ENCODE measurements around the gene FGD3.

The FGD3 gene

DNA sequence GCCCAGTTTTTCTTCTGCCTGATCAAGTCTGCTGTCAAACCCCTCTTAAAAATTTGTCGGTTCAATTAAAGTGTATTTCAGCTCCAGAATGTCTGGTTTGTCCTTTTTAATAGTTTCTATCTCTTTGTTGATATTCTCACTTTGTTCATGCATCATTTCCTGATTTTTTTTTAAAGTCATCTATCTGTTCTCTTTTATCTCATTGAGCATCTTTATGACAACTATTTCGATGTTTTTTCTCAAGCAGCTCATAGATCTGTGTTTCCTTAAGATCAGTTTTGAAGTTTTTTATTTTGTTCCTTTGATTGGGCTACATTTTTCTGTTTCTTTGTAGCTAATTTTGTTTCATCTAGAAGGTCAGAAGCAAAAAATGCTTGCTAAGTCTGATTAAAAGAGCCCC is 53.7 kb downstream of the FGD3 start:
- in situ Hi-C loops (cut with MboI; ENCODE audit: low sequenced_read_pairs) = no loop called here
- H3K27me3 ChIP-seq (ENCODE audit: low read depth) = no peaks in the 10 kb centered on the region
- DNase-seq (ENCODE audit: low spot score in 2 of 2) = no peak

DNA sequence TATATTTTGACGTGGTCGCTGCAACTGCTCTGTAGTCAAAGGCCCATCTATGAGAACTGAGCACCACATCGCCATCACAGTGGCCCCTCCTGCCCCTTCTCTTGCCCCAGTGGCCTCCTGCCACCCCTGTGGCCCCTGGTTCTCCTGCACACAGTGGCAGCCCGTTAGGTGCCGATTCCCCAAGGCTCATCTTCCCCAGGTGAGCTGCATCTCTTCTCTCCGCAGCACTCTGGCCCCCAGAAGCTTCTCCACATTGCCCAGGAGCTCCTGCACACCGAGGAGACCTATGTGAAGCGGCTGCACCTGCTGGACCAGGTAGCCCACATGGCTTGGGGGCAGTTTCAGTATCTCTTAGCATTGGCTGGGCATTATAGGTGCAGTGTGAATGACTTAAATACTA is 55.4 kb downstream of the FGD3 start:
- Histone ChIP-seq H3K27me3 (ENCODE audit: low read depth) (no peaks in the 10 kb centered on the region), H3K9me3 (no peaks in the 10 kb centered on the region), H3K4me1 (no peaks in the 10 kb centered on the region), H3K36me3 (replicated peaks) (no peaks in the 10 kb centered on the region), H3K4me3 (no peak overlapping the region)
- no peak for DNase-seq (ENCODE audit: low spot score in 2 of 2)
- in situ Hi-C loops (cut with MboI; ENCODE audit: low sequenced_read_pairs) = no loop called here

More for the DNA sequence above, 53.7 kb downstream of the FGD3 start:
- no peak overlapping the region for H3K4me3 ChIP-seq
- no peaks in the 10 kb centered on the region for H3K4me1 ChIP-seq
- no peaks in the 10 kb centered on the region for H3K9me3 ChIP-seq
- H3K36me3 ChIP-seq (replicated peaks) = no peaks in the 10 kb centered on the region

DNA sequence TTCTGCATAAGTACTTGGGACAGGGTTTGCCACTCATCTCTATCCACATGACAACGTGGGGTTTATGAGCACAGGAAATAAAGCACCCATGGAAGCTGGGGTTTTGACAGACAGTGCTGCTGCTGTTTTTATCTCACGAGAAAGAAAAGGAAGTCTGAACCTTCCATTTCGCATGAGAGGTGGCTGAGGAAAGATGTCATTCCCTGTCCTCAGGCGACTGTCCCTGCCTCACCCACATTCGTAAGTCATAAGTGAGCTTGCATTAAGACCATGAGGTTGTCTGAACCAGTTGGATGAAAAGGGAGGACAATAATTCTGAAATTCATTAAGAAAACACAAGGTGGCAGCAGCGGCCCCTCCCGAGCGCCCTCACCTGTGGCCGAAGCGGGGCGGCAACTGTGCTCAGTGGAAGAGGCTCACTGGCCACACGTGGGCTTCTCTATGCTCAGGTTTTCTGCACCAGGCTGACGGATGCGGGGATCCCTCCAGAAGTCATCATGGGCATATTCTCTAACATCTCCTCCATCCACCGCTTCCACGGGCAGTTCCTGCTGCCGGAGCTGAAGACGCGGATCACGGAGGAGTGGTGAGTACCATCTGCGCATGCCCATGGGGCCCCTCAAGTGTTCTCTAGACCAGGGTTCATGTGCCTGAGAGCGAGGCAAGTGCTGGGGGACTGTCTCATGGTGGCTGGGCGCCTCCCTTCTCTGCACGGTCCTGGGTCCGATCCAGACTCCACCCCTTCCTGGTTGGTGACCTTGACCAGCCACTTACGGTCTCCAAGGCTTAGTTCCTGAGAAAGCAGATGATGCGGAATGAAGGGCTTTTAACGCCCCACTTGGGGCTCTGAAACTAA is 56.5 kb downstream of the FGD3 start:
- Histone ChIP-seq H3K9me3 (no peaks in the 10 kb centered on the region), H3K36me3 (replicated peaks) (no peaks in the 10 kb centered on the region), H3K4me1 (no peaks in the 10 kb centered on the region), H3K27me3 (ENCODE audit: low read depth) (no peaks in the 10 kb centered on the region), H3K4me3 (no peak overlapping the region)
- peak; percentile 64 to 78 for DNase-seq (ENCODE audit: low spot score in 2 of 2)
- in situ Hi-C loops (cut with MboI; ENCODE audit: low sequenced_read_pairs) = no loop called here

DNA sequence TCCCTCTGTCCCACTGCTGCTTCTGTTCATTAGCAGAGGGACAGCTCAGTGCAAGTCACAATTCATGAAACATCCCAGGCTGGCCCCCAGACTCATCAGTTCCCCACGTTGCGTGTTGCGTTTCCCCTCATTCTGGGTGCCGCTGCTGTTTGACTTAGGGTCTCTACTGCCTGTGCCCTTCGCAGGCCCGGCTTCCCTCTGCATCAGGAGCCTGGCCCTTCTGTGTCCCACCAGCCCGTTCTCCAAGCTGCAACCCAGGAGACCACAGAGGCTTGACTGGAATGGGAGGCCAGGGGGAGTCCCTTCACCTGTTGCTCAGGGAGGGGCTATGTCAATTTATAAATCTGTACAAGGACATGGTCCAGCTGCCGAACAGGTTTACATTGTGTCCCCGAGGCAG is 57.2 kb downstream of the FGD3 start:
- H3K9me3 ChIP-seq = no peaks in the 10 kb centered on the region
- in situ Hi-C loops (cut with MboI; ENCODE audit: low sequenced_read_pairs) = no loop called here
- no peaks in the 10 kb centered on the region for H3K36me3 ChIP-seq (replicated peaks)
- no peak for DNase-seq (ENCODE audit: low spot score in 2 of 2)
- no peak overlapping the region for H3K4me3 ChIP-seq
- H3K4me1 ChIP-seq = no peaks in the 10 kb centered on the region
- H3K27me3 ChIP-seq (ENCODE audit: low read depth) = no peaks in the 10 kb centered on the region

- no peaks in the 10 kb centered on the region for H3K9me3 ChIP-seq
- no peaks in the 10 kb centered on the region for H3K4me1 ChIP-seq
- in situ Hi-C loops (cut with MboI; ENCODE audit: low sequenced_read_pairs) = no loop called here
- H3K27me3 ChIP-seq (ENCODE audit: low read depth) = no peaks in the 10 kb centered on the region
- no peak for DNase-seq (ENCODE audit: low spot score in 2 of 2)
- no peaks in the 10 kb centered on the region for H3K36me3 ChIP-seq (replicated peaks)
- no peak overlapping the region for H3K4me3 ChIP-seq
Observed at GRCh38 chr9:93005876-93006275, 58.6 kb downstream of the FGD3 start.

GRCh38 chr9:93007529-93008058 is 60.3 kb downstream of the FGD3 start:
- no peak for DNase-seq (ENCODE audit: low spot score in 2 of 2)
- no peaks in the 10 kb centered on the region for H3K9me3 ChIP-seq
- H3K27me3 ChIP-seq (ENCODE audit: low read depth) = no peaks in the 10 kb centered on the region
- no peak overlapping the region for H3K4me3 ChIP-seq
- H3K4me1 ChIP-seq = no peaks in the 10 kb centered on the region
- in situ Hi-C loops (cut with MboI; ENCODE audit: low sequenced_read_pairs) = no loop called here
- no peaks in the 10 kb centered on the region for H3K36me3 ChIP-seq (replicated peaks)

- DNase-seq (ENCODE audit: low spot score in 2 of 2) = no peak
- no peaks in the 10 kb centered on the region for H3K36me3 ChIP-seq (replicated peaks)
- no peaks in the 10 kb centered on the region for H3K9me3 ChIP-seq
- in situ Hi-C loops (cut with MboI; ENCODE audit: low sequenced_read_pairs) = no loop called here
- H3K4me3 ChIP-seq = no peak overlapping the region
- H3K4me1 ChIP-seq = no peaks in the 10 kb centered on the region
- H3K27me3 ChIP-seq (ENCODE audit: low read depth) = no peaks in the 10 kb centered on the region
Observed at GRCh38 chr9:93008457-93008856, 61.1 kb downstream of the FGD3 start.

GRCh38 chr9:93009337-93010015 is 62.2 kb downstream of the FGD3 start:
- H3K36me3 ChIP-seq (replicated peaks) = no peaks in the 10 kb centered on the region
- no peaks in the 10 kb centered on the region for H3K27me3 ChIP-seq (ENCODE audit: low read depth)
- in situ Hi-C loops (cut with MboI; ENCODE audit: low sequenced_read_pairs) = no loop called here
- no peak overlapping the region for H3K4me3 ChIP-seq
- no peaks in the 10 kb centered on the region for H3K9me3 ChIP-seq
- DNase-seq (ENCODE audit: low spot score in 2 of 2) = no peak
- no peaks in the 10 kb centered on the region for H3K4me1 ChIP-seq

- H3K4me1 ChIP-seq = no peaks in the 10 kb centered on the region
- no peaks in the 10 kb centered on the region for H3K27me3 ChIP-seq (ENCODE audit: low read depth)
- H3K36me3 ChIP-seq (replicated peaks) = no peaks in the 10 kb centered on the region
- no peaks in the 10 kb centered on the region for H3K9me3 ChIP-seq
- no peak for DNase-seq (ENCODE audit: low spot score in 2 of 2)
- no peak overlapping the region for H3K4me3 ChIP-seq
- in situ Hi-C loops (cut with MboI; ENCODE audit: low sequenced_read_pairs) = no loop called here
Observed at GRCh38 chr9:93010056-93010455, 62.7 kb downstream of the FGD3 start.

- no peaks in the 10 kb centered on the region for H3K27me3 ChIP-seq (ENCODE audit: low read depth)
- H3K36me3 ChIP-seq (replicated peaks) = no peaks in the 10 kb centered on the region
- no peaks in the 10 kb centered on the region for H3K9me3 ChIP-seq
- in situ Hi-C loops (cut with MboI; ENCODE audit: low sequenced_read_pairs) = no loop called here
- no peaks in the 10 kb centered on the region for H3K4me1 ChIP-seq
- no peak for DNase-seq (ENCODE audit: low spot score in 2 of 2)
- H3K4me3 ChIP-seq = no peak overlapping the region
Observed at GRCh38 chr9:93010704-93011103, 63.4 kb downstream of the FGD3 start.

GRCh38 chr9:93011114-93011513 is 63.8 kb downstream of the FGD3 start:
- no peaks in the 10 kb centered on the region for H3K9me3 ChIP-seq
- no peaks in the 10 kb centered on the region for H3K36me3 ChIP-seq (replicated peaks)
- no peak overlapping the region for H3K4me3 ChIP-seq
- H3K27me3 ChIP-seq (ENCODE audit: low read depth) = no peaks in the 10 kb centered on the region
- in situ Hi-C loops (cut with MboI; ENCODE audit: low sequenced_read_pairs) = no loop called here
- no peak for DNase-seq (ENCODE audit: low spot score in 2 of 2)
- H3K4me1 ChIP-seq = no peaks in the 10 kb centered on the region

GRCh38 chr9:93012963-93013855 is 65.9 kb downstream of the FGD3 start:
- Histone ChIP-seq H3K27me3 (ENCODE audit: low read depth) (no peaks in the 10 kb centered on the region), H3K9me3 (no peaks in the 10 kb centered on the region), H3K36me3 (replicated peaks) (no peaks in the 10 kb centered on the region), H3K4me1 (no peaks in the 10 kb centered on the region), H3K4me3 (no peak overlapping the region)
- in situ Hi-C loops (cut with MboI; ENCODE audit: low sequenced_read_pairs) = no loop called here
- DNase-seq (ENCODE audit: low spot score in 2 of 2) = no peak

GRCh38 chr9:93013856-93014582 is 66.7 kb downstream of the FGD3 start:
- no peaks in the 10 kb centered on the region for H3K4me1 ChIP-seq
- DNase-seq (ENCODE audit: low spot score in 2 of 2) = no peak
- H3K36me3 ChIP-seq (replicated peaks) = no peaks in the 10 kb centered on the region
- H3K9me3 ChIP-seq = no peaks in the 10 kb centered on the region
- no peak overlapping the region for H3K4me3 ChIP-seq
- H3K27me3 ChIP-seq (ENCODE audit: low read depth) = no peaks in the 10 kb centered on the region
- in situ Hi-C loops (cut with MboI; ENCODE audit: low sequenced_read_pairs) = no loop called here
